H7 (cell line): ENCODE results near the gene NOP14. TPM values are rescaled to one million over a fixed set of nuclear protein-coding genes. Genes with fewer than 3 reads are reported as not detected.
A peak's percentile ranks its signal among the peaks of the same experiment; 100 is the strongest.
"Not testable (repeated sequence)": the region's sequence is repeated elsewhere in the genome, so short reads cannot be mapped to it uniquely, and the experiment has no call there.

Source experiments
- DNase-seq: peaks from one replicate; pipeline ENCODE4 v3.0.0; 2012
- H3K27me3 ChIP-seq: 2 replicates; pipeline ENCODE4 v1.6.0; 2011; ENCODE audit warnings: mild to moderate bottlenecking, low read length; ENCODE audit not compliant: control insufficient read depth, insufficient read depth
- H3K36me3 ChIP-seq: replicated peaks from 2 replicates; pipeline ENCODE4 v1.5.1; 2011; ENCODE audit warnings: low read length; ENCODE audit not compliant: control insufficient read depth, insufficient read depth
- H3K4me3 ChIP-seq: 2 replicates; pipeline ENCODE4 v1.5.1; 2011; ENCODE audit warnings: low read depth, mild to moderate bottlenecking, control low read depth, low read length, moderate library complexity; ENCODE audit not compliant: insufficient read depth
- total RNA-seq: library from RNA; depleted of rRNA; stranded (reverse); fragments of >200 nt; shearing (Covaris generic); gene quantifications from 2 replicates; pipeline ENCODE4 v1.2.3, GENCODE V29; 2014

NOP14 gene
- total RNA-seq, 1 experiment from 2014 or later, result 17.3 TPM

GRCh38 chr4:2925931-2926860, 37.0 kb downstream of the NOP14 start:
- H3K36me3 ChIP-seq, result peaks cover 15% of the 10 kb centered on the region
- DNase-seq, result peak; percentile 46

GRCh38 chr4:2925496-2925895, 37.7 kb downstream of the NOP14 start:
- H3K36me3 ChIP-seq, result peaks cover 13% of the 10 kb centered on the region
- no peak overlapping the region for H3K4me3 ChIP-seq
- peak; percentile 20 for DNase-seq
- no peaks in the 10 kb centered on the region for H3K27me3 ChIP-seq

More at GRCh38 chr4:2925931-2926860, 37.0 kb downstream of the NOP14 start:
- Histone ChIP-seq H3K27me3 (no peaks in the 10 kb centered on the region), H3K4me3 (no peak overlapping the region)

- no peak for DNase-seq
- Histone ChIP-seq H3K4me3 (no peak overlapping the region), H3K36me3 (peaks cover 13% of the 10 kb centered on the region), H3K27me3 (no peaks in the 10 kb centered on the region)
Measured at GRCh38 chr4:2924765-2925301, 38.4 kb downstream of the NOP14 start.

GRCh38 chr4:2924286-2924685, 38.9 kb downstream of the NOP14 start:
- DNase-seq, result no peak
- no peaks in the 10 kb centered on the region for H3K27me3 ChIP-seq
- peaks cover 11% of the 10 kb centered on the region for H3K36me3 ChIP-seq
- no peak overlapping the region for H3K4me3 ChIP-seq

- peaks cover 7% of the 10 kb centered on the region for H3K36me3 ChIP-seq
- peak; percentile 42 for DNase-seq
- H3K27me3 ChIP-seq, result no peaks in the 10 kb centered on the region
- no peak overlapping the region for H3K4me3 ChIP-seq
Measured at GRCh38 chr4:2923668-2924173, 39.5 kb downstream of the NOP14 start.

GRCh38 chr4:2923141-2923551, 40.1 kb downstream of the NOP14 start:
- peaks cover 6% of the 10 kb centered on the region for H3K36me3 ChIP-seq
- DNase-seq, result peak; percentile 29

GRCh38 chr4:2922453-2923101, 40.6 kb downstream of the NOP14 start:
- H3K4me3 ChIP-seq, H3K36me3 ChIP-seq, H3K27me3 ChIP-seq, DNase-seq: not testable (repeated sequence)

More at GRCh38 chr4:2923141-2923551, 40.1 kb downstream of the NOP14 start:
- no peaks in the 10 kb centered on the region for H3K27me3 ChIP-seq
- no peak overlapping the region for H3K4me3 ChIP-seq

GRCh38 chr4:2918714-2919113, 44.5 kb downstream of the NOP14 start:
- H3K36me3 ChIP-seq, H3K27me3 ChIP-seq, H3K4me3 ChIP-seq, DNase-seq: not testable (repeated sequence)

GRCh38 chr4:2918300-2918699, 44.9 kb downstream of the NOP14 start:
- H3K27me3 ChIP-seq, DNase-seq, H3K4me3 ChIP-seq, H3K36me3 ChIP-seq: not testable (repeated sequence)

- not testable (repeated sequence) for DNase-seq, H3K27me3 ChIP-seq, H3K4me3 ChIP-seq
- peaks cover 16% of the 10 kb centered on the region for H3K36me3 ChIP-seq
Measured at GRCh38 chr4:2916696-2917095, 46.5 kb downstream of the NOP14 start.

- Histone ChIP-seq H3K36me3 (peaks cover 21% of the 10 kb centered on the region), H3K27me3 (no peaks in the 10 kb centered on the region), H3K4me3 (no peak overlapping the region)
- no peak for DNase-seq
Measured at GRCh38 chr4:2915789-2916188, 47.4 kb downstream of the NOP14 start.

- peak; percentile 24 for DNase-seq
- peaks cover 25% of the 10 kb centered on the region for H3K36me3 ChIP-seq
- H3K4me3 ChIP-seq, result no peak overlapping the region
- H3K27me3 ChIP-seq, result no peaks in the 10 kb centered on the region
Measured at GRCh38 chr4:2914256-2915126, 48.7 kb downstream of the NOP14 start.

- H3K27me3 ChIP-seq, result no peaks in the 10 kb centered on the region
- H3K4me3 ChIP-seq, result no peak overlapping the region
- DNase-seq, result no peak
- H3K36me3 ChIP-seq, result peaks cover 35% of the 10 kb centered on the region
Measured at GRCh38 chr4:2913168-2913567, 50.0 kb downstream of the NOP14 start.

- H3K4me3 ChIP-seq, result no peak overlapping the region
- peaks cover 41% of the 10 kb centered on the region for H3K36me3 ChIP-seq
- H3K27me3 ChIP-seq, result no peaks in the 10 kb centered on the region
- no peak for DNase-seq
Measured at GRCh38 chr4:2911868-2912267, 51.3 kb downstream of the NOP14 start.
